HG03175 (cell line): ENCODE measurements around the gene SORD.
"Not testable (repeated sequence)": the region's sequence is repeated elsewhere in the genome, so short reads cannot be mapped to it uniquely, and the experiment has no call there.

Source experiments
- ATAC-seq: cut with Tn5 transposase; IDR thresholded peaks from one replicate; pipeline ENCODE4 v1.9.1; 2021; ENCODE audit warnings: mild to moderate bottlenecking, moderate library complexity; ENCODE audit not compliant: unreplicated experiment

The SORD gene

DNA sequence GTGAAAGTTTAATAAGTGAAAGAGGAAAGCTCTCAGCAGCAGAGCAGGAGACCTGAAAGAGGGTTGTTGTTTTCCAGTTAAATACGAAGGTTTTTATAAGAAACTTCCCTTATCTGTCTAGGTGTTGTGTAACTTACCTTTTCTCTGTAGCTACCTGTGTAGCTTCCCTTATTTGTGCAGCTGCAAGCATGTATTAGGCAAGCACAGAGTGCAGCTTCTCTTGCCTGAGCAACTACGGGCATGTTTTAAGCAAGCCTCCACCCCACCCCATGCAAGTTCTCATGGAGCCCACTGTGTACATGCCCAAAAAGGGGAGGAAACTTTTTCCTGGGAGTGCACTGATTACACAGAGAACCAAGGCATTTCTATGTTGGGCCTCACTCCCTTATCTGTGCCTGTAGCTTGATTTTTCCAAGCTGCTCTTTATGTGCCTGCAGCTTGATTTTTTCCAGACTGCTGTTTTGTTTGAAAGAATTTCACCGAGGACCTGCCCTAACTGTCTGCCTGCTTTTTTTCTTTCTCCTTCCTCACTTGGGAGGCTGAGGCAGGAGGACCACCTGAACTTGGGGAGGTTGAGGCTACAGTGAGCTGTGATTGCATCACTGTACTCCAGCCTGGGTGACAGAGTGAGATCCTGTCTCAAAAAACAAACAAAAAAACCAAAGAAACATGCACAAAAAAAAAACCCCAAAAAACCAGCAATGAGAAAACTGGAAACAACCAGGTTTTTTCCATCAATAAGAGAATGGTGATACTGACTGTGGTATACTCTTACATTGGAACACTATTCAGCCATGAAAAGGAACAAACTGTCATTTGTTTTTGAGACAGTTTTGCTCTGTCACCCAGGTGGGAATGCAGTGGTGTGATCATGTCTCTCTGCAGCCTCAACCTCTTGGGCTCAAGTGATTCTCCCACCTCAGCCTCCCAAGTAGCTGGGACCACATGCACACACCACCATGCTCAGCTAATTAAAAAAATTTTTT is 36.0 kb downstream of the SORD start:
- ATAC-seq = not testable (repeated sequence)

DNA sequence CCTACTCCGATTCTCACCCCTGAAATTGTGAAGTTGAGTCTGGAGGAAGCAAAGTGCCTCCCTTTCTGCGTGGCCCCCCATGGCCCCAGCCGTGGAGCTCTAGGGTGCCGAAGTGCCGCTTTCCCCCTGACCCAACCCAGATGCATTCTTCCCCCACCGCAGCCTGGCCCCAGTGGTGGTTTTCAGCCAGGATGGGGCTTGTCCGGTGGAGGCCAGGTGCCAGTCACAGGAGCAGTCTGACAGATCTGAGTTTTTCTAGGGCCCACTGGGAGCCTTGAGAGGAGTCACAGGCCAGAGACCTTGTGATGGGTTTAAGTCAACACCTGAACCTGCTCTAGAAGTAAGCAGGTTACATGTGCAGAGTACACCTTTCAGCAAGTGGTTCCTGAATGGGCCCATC is 39.3 kb downstream of the SORD start:
- ATAC-seq = not testable (repeated sequence)

DNA sequence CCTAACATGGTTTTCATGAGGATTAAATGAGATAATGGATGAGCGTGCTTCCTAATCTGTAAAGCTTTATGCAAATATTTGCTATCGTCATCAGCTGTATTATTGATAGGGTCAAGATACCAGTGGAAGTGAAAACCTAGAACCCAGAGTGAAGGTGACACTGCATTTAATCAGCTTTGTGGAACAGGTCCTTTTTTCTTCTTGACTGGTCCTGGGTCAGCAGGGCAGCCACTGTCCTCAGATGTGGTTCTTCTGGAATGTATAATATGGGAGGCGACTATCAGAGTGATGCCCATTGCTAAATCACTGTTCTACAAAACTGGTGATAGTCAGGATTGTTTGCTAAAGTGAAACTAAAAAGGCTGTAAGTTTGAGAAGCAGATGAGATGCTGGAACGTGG is 41.4 kb downstream of the SORD start:
- no peak for ATAC-seq

GRCh38 chr15:45069942-45070360 is 47.0 kb downstream of the SORD start:
- not testable (repeated sequence) for ATAC-seq

DNA sequence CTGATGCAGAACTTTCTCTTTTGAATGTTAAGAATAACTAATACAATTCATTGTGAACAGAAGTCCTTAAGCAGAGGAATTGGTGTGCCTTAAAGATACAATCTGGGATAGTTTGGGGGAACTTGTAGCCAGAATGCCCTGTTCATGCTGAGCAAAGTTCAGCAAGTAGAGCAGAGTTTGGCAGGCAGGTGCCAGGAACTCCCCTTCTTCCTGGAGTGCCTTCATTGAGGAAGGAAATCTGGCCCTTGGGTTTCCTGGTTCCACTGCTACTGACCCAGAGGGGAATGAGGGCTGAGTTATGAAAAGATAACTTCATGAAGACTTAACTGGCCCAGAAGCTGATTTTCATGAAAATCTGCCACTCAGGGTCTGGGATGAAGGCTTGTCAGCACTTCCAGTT is 50.6 kb downstream of the SORD start:
- not testable (repeated sequence) for ATAC-seq

DNA sequence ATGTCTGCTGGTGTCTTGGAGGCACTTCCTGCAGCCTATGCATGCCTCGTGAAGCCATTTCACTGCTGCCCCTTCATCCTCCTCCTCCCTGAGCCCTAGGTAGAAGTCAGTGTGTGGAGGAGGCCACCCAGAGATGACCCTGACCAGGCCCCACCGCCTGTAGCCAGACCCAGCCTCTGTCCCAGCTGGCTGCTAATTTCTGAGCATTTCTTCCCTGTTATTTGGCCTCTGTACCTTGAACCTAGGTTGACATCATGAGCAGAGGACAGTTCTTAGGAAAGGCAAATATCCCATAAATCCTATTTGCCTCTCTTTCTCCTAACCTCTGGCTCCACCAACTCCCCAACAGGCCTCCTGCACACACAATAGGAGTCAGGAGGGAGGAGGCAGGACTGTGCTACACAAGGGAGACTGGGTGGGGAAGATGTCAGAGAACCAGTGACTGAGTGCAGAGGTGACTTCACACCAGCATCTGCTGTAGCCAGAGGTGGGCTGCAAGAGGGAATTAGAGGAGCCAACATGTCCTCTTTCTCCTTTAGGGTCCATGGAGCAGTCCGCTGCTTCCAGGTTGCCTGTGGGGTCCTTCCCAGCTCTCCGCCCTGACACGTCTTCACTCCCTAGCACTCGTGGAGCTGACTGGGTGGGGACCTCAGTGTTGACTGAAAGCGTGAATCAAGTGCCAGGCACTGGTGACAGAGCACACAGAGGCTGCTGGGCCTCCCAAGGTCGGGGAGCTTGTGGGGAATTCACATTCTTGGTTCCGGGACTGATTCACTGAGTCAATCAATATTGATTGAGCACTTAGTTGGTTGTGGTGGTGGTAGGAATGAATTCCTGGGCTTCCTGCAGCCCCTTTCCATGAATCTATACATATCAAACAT is 52.7 kb downstream of the SORD start:
- ATAC-seq = not testable (repeated sequence)

GRCh38 chr15:45077391-45077790 is 54.4 kb downstream of the SORD start:
- ATAC-seq = not testable (repeated sequence)

DNA sequence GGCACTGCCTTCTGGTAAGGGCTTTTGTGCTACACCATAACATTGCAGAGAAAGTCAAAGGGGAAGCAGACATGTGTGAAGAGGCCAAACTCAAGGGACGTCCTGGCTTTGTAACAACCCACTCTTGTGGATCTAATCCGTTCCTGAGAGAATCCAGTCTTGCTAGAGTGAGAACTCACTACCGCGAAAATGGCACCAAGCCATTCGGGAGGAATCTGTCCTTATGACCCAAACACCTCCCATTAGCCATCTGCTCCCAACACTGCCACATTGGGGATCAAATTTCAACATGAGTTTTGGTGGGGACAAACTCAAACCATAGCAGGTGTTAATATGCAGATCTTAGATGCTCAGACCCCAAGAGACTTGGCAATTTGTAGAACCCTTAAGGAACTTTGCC is 56.2 kb downstream of the SORD start:
- ATAC-seq = not testable (repeated sequence)

DNA sequence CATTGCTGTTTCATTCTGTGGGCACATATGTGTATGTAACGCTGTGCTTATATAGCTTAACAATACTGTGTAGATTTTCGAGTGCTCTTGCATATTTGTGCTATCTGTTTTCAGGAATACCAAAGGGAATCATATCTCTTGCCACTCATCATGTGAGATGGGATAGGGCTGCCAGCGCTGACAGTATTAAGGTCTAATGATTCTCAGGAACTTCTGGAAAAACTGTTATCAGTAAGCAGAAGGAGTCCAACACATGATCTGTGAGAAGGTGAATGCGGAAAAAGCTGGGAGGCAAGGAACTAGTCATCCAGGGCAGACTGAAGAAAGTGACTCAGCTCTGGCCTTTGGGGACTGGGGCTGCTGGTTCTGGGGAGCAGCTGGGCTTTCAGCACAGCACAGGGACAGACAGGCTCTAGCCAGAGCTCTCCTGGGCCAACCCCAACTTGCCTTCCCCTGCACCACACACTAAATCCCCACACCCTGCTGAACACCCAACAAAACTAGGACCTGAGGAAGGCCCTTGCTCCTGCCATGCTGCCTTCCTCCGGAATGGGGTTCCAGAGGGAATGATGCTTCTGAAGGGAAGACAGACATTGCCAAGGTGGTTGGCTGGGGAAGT is 56.7 kb downstream of the SORD start:
- ATAC-seq = not testable (repeated sequence)

DNA sequence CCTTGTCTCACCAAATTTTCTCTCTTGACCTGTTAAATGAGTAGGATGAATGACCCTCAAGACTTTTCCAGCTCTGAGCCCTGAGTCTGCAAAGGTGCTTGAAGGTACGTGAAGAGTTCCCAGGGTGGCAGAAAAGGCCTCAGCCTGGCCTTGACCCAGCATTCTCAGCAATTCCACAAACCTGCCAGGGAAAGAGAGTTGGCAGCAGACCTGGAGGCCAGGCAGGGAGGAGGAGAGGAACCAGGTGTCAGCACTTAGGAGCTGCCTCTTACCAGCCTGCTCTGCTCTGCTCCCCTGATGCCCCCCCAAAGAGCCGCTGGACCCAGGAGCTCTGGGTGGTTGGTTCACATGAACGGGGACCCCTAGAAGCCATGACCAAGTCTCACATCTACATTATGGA is 57.6 kb downstream of the SORD start:
- ATAC-seq = not testable (repeated sequence)

DNA sequence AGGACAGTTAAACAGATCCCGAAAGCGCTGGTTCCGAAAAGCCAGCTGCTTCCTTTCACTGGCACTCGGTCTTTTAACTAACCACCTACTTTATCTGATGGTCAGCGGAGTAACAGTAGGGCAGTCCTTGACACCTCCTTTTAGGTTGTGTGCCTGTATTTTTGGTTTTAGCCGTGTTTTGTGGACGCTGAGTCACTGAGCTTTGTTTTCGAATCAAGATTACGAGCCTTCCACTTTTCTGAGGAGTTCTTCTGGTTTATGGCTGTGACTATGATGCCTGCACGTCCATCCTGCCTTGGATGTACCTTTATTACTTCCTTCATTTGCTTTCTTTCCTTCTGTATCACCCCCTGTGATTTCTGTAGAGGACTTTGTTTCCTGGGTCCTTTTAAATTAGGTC is 59.4 kb downstream of the SORD start:
- ATAC-seq = not testable (repeated sequence)

DNA sequence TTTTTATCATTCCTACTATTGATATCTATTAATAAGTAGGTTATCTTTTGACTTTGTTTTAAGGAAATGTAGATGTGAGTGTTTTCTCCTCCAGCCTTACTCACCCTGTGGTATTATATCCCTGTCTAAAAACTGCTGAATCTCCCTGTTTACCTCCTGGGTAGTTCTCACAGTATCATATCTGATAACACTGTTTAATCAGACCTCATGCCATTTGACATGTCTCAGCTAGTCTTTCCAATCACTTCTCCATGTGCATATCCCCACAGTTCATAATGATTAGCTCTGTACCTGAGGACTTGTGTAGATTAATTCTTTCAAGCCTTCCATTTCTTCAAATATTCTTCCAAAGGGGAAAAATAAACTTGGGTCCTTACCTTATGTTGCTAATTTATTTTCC is 60.2 kb downstream of the SORD start:
- no peak for ATAC-seq

DNA sequence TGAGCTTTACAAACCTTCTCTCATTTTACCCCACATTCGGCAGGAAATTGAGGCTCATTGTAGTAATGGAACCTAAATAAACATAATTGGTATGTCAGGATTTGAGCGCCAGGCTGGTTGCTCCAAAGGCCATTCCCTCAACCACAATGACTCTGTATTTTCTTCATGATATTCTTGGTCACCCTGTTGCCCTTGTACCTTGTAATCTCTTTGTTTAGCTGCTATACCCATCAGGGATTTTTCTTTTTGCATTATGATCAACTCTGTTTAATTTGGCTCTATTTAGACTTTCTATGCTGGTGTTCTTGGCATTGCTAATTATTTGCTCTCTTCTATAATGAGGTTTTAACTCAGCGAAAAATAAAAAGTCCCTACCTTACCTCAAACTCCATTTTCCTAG is 61.2 kb downstream of the SORD start:
- ATAC-seq = no peak

DNA sequence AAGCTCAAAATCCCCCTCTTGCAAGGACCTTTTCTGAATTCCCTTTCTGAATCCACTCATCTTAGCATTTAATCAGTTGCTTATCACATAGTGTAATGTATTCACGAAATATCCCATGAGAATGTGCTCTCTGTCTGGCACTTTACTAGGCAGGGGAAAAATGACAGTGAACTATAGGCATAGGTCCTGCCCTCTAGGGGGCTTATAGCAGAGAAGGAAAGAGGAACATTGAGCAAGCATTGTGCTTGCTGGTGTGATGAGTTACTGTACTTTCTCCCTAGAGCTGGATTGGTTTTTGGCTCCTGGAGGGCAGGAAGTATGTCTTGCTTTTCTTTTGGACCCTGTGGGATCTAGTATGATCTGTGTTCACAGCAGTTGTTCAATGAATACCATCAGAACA is 64.5 kb downstream of the SORD start:
- no peak for ATAC-seq

DNA sequence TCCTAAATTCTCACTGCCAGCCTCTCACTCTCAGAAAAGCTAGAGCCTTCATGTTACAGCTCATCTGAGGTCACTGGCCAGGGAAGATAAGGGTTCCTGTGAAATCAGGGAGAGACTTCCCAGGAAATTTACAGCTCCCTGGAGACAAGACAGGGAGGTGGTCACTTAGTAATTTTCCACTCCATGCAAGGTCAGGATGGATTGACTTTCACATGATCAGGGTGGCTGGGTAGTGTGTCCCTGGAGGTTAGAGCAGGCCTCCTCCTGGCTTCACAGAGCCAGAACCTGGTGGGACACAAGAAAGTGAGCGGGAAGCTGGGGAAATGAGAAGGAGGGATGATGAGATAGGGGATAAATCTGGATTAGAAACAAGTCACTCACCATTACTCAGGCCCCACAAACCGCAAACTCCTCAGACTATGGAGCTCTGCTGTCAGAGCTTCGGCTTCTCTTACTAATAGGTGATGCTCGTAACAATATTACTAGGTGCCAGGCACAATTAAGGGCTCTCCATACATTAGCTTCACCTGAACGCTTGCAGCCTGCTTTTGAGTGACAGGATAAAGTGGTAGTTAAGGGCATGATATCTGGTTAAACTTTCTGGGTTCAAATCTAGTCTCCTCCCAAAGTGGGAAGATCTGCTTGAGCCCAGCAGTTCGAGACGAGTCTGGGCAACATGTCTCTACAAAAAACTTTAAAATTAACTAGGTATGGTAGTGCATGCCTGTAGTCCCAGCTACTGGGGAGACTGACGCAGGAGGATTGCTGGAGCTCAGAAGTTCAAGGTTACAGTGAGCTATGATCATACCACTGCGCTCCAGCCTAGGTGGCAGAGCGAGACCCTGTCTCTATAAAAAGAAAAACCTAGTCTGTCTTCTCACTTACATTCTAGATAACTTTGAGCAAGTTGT is 66.1 kb downstream of the SORD start:
- no peak for ATAC-seq

DNA sequence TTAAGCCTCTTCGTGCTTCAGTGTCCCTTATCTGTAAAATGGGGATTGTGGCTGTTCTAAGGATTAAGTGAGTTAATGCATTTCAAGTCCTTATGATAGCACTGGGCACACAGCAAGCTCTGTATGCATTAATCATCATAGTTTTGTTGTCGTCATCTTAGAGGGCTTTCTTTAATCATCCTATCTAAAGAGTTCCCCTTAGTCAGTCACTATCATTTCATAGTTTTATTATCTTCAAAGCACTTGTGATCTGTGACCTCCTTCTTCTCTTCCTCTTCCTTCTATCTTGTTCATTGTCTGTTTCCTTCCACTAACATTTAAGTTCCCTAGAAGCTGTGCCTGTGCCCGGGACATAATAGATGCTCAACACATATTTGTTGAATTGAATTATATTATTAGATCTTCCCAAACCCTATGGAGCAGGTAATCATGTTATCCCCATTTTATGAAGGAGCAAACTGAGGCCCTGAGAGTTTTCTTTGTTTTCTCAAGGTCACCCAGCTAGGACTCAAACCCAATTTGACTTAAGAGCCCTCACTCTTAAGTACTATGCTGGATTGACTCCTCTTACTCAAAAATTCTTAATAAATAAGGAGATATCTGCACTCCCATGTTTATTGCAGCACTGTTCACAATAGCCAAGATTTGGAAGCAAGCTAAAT is 66.8 kb downstream of the SORD start:
- no peak for ATAC-seq

DNA sequence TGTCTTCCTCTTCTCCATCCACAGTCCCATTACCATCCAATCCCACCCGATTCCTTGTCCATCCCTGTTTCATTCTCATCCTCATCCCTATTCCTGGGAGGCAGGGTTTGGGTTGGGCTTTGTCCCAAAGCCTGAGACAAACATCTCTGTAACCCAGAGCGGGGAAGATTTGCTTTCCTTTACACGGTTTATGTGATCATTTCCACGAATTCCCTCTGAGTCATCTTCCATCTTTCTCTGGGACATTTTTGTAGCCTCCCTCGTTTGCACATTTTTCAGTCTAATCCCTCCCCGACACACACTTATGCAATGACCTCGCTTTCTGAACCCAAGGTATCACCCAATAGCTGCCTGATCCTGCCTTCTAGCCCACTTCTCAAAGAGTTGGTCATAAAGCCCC is 68.2 kb downstream of the SORD start:
- no peak for ATAC-seq

DNA sequence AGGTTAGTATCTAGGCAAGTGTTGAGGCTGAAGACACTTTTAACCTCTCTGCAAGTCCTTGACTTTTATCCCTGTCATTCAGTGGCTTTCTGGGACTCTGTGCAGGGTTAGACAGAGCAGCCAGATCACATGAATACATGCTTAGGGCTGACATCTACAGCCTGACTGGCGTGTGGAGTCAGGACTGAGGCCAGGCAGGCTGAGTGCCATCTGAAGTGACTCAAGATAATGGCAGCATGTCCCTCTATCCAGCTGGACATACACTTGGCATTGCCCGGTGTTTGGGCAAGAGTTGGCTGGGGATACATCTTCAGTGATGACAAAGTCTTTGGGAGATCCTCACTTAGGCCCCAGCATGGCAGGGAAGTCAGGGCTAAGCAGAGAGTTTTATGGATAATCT is 68.6 kb downstream of the SORD start:
- ATAC-seq = no peak

GRCh38 chr15:45093013-45093412 is 70.0 kb downstream of the SORD start:
- no peak for ATAC-seq
